ENCODE results near the gene TCP11L2.

GRCh38 chr12:106307181-106307580 lies 4.6 kb downstream of the TCP11L2 start:
- TF ChIP-seq CTCF (IDR thresholded peaks at IDR 0.05; ENCODE audit: borderline replicate concordance, extremely low read depth, low read length, poor library complexity, severe bottlenecking) = no peak
- no peak for TF ChIP-seq EZH2 (IDR thresholded peaks at IDR 0.05; ENCODE audit: borderline replicate concordance, low read depth, low read length, severe bottlenecking)
